Stimulated activated CD4-positive, alpha-beta T cell treated with anti-CD3 and anti-CD28 coated beads, Interleukin-12 subunit alpha, Interleukin-12 subunit beta, amount 100 ng/mL, for 48 hours (primary cell): ENCODE measurements around the gene MXD3.
"Not testable (repeated sequence)": the region's sequence is repeated elsewhere in the genome, so short reads cannot be mapped to it uniquely, and the experiment has no call there.

Experiments used
- DNase-seq, 3 donors: peaks; one replicate each; pipeline ENCODE4 v3.0.0-alpha.2; 2020; ENCODE audit warnings: low read depth in 2 of 3, low spot score in 1 of 3

MXD3 gene, protein sequence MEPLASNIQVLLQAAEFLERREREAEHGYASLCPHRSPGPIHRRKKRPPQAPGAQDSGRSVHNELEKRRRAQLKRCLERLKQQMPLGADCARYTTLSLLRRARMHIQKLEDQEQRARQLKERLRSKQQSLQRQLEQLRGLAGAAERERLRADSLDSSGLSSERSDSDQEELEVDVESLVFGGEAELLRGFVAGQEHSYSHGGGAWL

GRCh38 chr5:177311723-177312648 is at the start of gene MXD3:
TSS of gene MXD3 (minus strand) at chr5:177311898. CDS start at chr5:177311830, 68 bp downstream.
- peak; percentile 94 to 98 (median 96) for DNase-seq

- not testable (repeated sequence) for DNase-seq
Observed at GRCh38 chr5:177360740-177361139, 49.0 kb upstream of the MXD3 start.

GRCh38 chr5:177359860-177360259 is 48.2 kb upstream of the MXD3 start:
- DNase-seq: no peak

DNA sequence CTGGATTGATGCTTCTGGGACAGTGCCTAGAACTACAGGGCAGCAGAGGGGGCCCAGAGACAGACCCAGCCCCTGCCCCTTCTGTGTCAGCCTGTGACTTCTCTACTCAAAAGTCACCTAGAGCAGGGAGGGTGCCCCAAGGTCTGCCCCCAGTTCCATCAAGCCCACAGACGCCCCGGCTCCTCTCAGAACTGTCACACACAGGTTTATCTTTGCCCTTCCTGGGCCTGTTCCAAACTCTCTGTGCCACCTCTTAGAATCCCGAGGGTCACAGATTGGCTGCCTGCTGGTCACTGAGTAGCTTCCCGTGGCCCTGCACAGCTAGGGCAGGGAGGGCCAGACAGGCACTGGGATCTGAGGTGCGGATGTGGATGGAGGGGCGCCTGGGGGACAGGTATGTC is 47.8 kb upstream of the MXD3 start:
- no peak for DNase-seq

- no peak for DNase-seq
Observed at GRCh38 chr5:177358370-177358819, 46.7 kb upstream of the MXD3 start.

- peak in 2 of 3 donors; percentile 50 to 59 for DNase-seq
Observed at GRCh38 chr5:177357459-177358351, 46.0 kb upstream of the MXD3 start, which contains the start of gene RGS14. TSS of gene RGS14 (plus strand) at chr5:177357924. CDS start at chr5:177358025, 101 bp downstream.

GRCh38 chr5:177357146-177357458 is 45.4 kb upstream of the MXD3 start:
- DNase-seq: no peak

- DNase-seq: no peak
Observed at GRCh38 chr5:177356746-177357145, 45.0 kb upstream of the MXD3 start.

- DNase-seq: no peak
Observed at GRCh38 chr5:177355868-177356168, 44.1 kb upstream of the MXD3 start.

DNA sequence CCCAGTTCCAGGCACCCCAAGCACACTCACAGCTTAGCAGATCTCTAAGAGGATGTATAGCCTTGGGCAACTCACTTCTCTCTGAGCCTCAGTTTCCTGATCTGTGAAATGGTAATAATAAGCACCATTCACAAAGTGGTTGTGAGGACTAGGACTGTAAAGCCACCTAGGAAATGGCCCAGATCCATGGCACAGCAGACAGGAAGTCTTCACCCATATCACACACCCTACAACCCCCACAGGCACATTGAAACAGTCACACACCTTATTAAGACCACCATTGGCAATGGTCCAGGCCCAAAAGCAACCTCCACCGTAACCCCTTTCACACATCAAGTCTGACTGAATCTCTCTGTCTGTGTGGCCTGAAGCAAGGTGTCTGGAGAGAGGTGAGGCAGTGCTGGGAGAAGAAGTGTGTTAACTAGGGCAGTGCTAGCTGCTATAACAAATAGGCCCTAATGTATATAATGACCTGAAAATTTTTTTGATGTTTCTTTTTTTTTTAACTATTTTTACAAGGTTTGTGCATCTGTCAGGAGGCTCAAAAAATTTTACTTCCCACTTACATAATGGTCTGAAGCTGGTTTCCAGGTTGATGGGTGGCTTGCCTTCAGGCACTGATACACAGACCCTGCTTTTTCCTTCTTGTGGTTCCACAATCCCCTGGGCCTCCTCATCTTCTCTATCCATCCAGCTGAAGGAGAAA is 43.6 kb upstream of the MXD3 start:
- no peak for DNase-seq

GRCh38 chr5:177354711-177355110 is 43.0 kb upstream of the MXD3 start:
- DNase-seq: no peak

GRCh38 chr5:177354256-177354655 is 42.6 kb upstream of the MXD3 start:
- no peak for DNase-seq

DNA sequence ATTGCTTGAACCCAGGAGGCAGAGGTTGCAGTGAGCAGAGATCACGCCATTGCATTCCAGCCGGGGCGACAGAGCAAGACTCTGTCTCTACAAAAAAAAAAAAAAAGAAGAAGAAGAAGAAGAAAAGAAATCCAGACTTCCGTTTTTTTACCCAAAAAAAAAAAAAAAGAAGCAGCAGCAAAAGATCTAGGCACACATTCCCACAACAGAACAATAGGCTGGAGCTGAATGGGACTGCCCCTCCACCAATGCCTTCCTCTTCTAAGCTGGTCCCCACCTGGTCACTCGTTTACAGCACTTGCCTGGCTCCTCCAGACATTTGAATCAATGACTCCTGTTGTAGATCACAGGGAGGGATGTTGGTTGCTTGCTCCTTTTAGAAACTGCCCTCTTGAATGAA is 41.4 kb upstream of the MXD3 start:
- no peak for DNase-seq

GRCh38 chr5:177351392-177352329 is 40.0 kb upstream of the MXD3 start, which contains the start of gene LMAN2:
TSS of gene LMAN2 (minus strand) at chr5:177351668. CDS start at chr5:177351647, 21 bp downstream.
- DNase-seq: peak; percentile 84 to 90 (median 87)

GRCh38 chr5:177350776-177351391 is 39.2 kb upstream of the MXD3 start:
- DNase-seq: no peak

GRCh38 chr5:177349762-177350161 is 38.1 kb upstream of the MXD3 start:
- DNase-seq: no peak

- no peak for DNase-seq
Observed at GRCh38 chr5:177349362-177349647, 37.6 kb upstream of the MXD3 start.

DNA sequence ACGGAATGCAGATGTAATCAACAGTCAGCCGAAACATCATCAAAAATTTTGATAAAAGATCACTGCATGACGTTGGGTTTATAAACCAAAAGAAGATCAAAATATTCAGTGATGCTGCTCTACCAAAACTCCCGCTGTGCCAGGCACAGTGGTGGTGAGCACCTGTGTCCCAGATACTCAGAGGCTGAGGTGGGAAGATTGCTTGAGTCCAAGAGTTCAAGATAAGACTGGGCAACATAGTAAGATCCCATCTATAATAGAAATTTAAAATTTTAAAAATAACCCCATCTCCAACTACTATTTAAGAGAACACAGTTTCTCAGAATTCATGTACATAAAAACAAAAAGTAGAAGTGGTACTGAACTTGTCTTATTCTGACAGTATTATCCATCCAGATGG is 36.0 kb upstream of the MXD3 start:
- DNase-seq: no peak

GRCh38 chr5:177346820-177347219 is 35.1 kb upstream of the MXD3 start:
- no peak for DNase-seq
